Measurements from ENCODE around the gene ATP4B.

The ATP4B gene

GRCh38 chr13:113656831-113657671, 947 bp downstream of the ATP4B start:
- no peak for DNase-seq (ENCODE audit: low read depth in 2 of 2)

- no peak for DNase-seq (ENCODE audit: low read depth in 2 of 2)
Observed at GRCh38 chr13:113656003-113656588, 1.9 kb downstream of the ATP4B start.

GRCh38 chr13:113655346-113656002, 2.5 kb downstream of the ATP4B start:
- no peak for DNase-seq (ENCODE audit: low read depth in 2 of 2)

GRCh38 chr13:113654591-113655345, 3.2 kb downstream of the ATP4B start:
- DNase-seq (ENCODE audit: low read depth in 2 of 2): no peak

DNA sequence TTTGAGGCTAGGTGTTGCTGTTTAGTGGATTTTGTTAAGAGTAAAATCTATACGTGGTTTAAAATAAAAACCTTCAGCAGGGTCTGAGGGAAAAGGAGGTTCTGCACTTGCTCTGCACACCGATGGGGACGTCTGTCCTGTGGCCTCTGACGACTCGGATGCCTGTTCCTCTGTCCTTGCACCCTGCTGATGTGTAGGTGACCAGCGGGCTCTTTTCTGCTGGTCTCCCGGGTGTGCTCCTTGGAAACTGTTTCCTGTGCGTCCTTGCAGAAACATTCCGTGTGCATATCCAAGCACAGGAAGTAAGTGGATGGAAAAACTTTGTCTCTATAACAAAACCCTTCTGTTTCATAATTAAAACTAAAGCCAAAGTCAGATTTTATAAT, 3.8 kb downstream of the ATP4B start:
- no peak for DNase-seq (ENCODE audit: low read depth in 2 of 2)

- DNase-seq (ENCODE audit: low read depth in 2 of 2): no peak
Observed at GRCh38 chr13:113653264-113654174, 4.5 kb downstream of the ATP4B start.

- no peak for DNase-seq (ENCODE audit: low read depth in 2 of 2)
Observed at GRCh38 chr13:113652404-113653263, 5.4 kb downstream of the ATP4B start.

GRCh38 chr13:113651511-113652403, 6.2 kb downstream of the ATP4B start:
- DNase-seq (ENCODE audit: low read depth in 2 of 2): no peak

DNA sequence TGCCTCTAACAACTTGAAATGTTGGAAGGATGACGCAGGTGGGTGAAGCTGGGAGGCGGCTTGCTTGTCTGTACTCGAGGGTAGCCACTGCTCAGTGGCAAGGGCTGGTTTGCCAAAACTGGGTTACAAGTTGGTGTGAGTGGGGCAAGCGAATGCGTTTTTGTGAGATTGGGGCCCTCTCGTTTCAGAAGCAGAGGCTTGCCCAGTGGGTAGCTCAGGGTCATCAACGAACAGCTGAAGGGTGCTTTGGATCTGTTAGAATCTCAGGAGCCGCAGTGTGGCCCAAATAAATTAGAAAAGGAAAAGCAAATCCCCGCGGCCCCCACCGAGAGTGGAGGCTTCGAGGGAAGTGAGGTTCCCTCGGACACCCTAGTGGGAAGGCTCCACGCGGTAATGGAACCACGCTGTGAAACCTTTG, 7.3 kb downstream of the ATP4B start:
- DNase-seq (ENCODE audit: low read depth in 2 of 2): no peak

GRCh38 chr13:113650275-113650674, 7.7 kb downstream of the ATP4B start:
- no peak for DNase-seq (ENCODE audit: low read depth in 2 of 2)

GRCh38 chr13:113649212-113649611, 8.8 kb downstream of the ATP4B start:
- no peak for DNase-seq (ENCODE audit: low read depth in 2 of 2)

DNA sequence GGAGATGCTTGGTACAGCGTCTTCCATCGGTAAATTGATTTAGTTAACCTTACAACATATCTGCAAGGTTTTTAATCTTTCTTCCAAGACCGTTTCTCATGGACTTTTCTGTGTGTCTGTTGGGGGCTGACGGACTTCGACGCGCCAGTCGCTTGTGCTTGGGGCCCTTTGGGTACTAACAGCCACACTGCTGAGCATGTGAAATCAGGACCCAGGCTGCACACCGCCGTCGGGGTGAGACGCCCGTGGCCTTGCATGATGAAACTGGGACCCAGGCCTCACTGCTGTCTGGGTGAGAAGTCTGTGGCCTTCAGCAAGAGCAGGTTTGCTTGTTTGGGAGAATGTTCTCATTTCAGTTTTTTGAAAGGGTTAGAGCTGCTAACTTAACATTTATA, 9.8 kb downstream of the ATP4B start:
- DNase-seq (ENCODE audit: low read depth in 2 of 2): no peak

DNA sequence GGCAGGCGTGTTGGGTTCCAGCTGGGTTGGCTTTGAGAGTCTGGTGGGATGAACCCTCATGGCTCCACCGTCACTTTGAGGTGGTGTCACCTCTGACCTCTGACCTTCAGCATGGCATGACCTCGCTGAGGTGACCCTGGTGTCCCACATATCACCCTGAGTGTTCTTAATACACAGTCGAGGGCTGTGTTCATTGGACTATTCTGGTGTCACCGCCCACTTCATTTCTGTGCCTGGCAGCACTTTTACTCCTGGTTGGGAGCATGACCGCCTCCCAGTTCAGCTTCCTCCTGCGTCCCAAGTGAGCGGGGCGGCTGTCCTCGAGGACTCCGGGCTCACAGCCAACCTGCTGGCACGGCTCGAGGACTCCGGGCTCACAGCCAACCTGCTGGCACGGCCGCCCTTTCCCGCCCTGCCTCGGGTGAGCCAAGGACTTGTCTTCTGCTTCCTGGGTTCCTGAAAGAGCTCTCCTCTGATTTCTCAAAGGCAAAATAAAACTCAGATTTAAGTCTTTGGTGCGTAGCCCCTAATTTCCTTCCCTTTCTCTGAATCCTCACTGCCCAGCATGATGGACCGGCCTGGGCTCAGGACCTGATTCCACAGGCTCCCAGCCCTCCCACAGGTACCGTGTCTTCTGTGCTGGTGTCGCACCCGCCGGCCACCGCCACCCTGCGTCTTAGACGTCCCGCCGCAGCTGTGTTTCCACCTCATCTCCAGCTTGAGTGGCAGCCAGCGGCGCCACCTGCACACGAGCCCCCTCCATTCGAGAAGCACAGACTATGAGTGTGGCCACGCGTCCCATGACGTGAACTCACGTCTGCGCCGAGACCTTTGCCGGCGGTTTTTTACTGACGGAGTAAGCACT, 10.4 kb downstream of the ATP4B start:
- no peak for DNase-seq (ENCODE audit: low read depth in 2 of 2)

- no peak for DNase-seq (ENCODE audit: low read depth in 2 of 2)
Observed at GRCh38 chr13:113646921-113647340, 11.1 kb downstream of the ATP4B start.

DNA sequence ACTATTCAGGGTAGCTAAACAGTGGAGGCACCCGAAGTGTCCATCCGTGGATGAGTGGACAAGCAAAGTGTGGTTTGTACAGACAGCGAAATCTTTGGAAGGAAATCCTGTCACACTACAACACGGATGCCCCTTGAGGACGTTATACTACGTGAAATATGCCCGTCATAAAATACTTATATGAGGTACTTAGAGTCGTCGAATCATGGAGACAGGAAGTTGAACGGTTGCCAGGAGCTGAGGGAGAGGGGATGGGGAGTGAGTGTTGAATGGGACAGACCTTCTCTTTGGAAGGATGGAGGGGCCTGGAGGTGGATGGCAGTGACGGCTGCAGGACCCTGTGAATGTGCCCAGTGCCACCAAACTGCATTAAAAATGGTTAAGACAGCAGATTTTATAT, 11.6 kb downstream of the ATP4B start:
- no peak for DNase-seq (ENCODE audit: low read depth in 2 of 2)

GRCh38 chr13:113645329-113645728, 12.7 kb downstream of the ATP4B start:
- no peak for DNase-seq (ENCODE audit: low read depth in 2 of 2)

- DNase-seq (ENCODE audit: low read depth in 2 of 2): no peak
Observed at GRCh38 chr13:113644800-113645199, 13.2 kb downstream of the ATP4B start.

- DNase-seq (ENCODE audit: low read depth in 2 of 2): no peak
Observed at GRCh38 chr13:113643593-113643992, 14.4 kb downstream of the ATP4B start.

Measured in stimulated activated CD4-positive, alpha-beta T cell treated with anti-CD3 and anti-CD28 coated beads, Interleukin-4, amount 100 ng/mL, for 48 hours (primary cell).